H4 (cell line): Measurements from ENCODE around the gene BCL3. TPM values are rescaled to one million over a fixed set of nuclear protein-coding genes. Genes with fewer than 3 reads are reported as not detected.

Experiments
- DNase-seq: peaks from one replicate; pipeline ENCODE4 v3.0.0-alpha.2; 2015; ENCODE audit warnings: low spot score
- total RNA-seq: library from RNA; depleted of rRNA; stranded (reverse); fragments of >200 nt; shearing (Covaris generic); gene quantifications from 2 replicates; pipeline ENCODE4 v1.2.3, GENCODE V29; 2014; rRNA removed

The BCL3 gene
- total RNA-seq, 1 experiment from 2014 or later, result 7.8 TPM

DNA sequence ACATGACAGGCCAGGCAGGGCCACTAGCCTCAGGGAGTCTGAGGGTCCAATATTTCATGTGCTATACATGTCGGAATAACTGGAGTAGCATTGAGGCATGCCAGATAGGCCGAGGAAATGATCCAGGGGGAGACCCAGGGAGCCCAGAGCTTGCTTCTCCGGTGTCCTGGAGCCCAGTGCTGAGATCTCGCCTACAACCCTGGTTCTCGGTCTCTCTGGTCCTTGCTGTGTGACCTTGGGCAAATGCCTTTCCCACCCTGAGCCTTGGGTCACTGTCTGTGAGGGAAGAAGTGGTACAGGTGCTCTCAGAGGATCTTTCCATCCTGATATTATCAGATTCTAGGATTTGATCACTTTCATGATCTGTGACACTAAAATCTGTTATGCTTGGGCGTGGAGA lies 40.5 kb downstream of the BCL3 start:
- no peak for DNase-seq

DNA sequence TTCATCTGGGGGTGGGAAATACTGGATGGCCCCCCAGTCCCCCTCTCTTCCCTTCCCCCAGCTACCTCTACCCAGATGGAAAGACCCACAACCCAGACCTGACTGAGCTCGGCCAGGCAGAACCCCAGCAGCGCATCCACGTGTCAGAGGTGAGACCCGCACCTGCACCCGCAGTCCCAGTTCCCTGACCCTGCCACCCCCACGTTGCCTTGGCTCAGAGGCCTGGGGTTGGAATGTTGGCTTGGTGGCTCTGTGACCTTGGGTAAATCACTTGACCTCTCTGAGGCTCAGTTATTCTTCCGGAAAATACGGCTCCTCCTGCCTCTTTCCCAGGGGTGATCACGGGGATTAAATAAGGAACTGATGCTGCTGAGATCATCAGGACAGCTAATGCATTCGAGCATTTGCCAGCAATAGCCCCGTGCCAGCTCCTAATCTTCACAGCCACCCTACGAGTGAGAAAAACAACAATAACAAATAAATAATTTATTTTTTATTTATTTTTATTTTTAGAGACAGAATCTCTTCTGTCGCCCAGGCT lies 41.5 kb downstream of the BCL3 start:
- no peak for DNase-seq

DNA sequence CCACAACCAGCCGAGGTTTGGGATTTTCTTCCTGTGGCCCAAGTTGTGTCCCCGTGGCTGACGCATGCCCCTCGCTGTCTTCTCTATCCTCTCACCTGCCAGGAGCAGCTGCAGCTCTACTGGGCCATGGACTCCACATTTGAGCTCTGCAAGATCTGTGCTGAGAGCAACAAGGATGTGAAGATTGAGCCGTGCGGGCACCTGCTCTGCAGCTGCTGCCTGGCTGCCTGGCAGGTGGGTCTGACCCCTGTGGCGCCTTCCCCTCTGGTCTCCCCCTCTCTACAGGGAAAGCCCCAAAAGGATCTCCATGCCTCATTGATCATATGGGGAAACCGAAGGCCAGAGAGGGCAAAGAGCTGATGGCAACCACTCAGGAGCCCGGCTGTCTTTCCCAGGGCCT lies 43.8 kb downstream of the BCL3 start:
- DNase-seq, result no peak

DNA sequence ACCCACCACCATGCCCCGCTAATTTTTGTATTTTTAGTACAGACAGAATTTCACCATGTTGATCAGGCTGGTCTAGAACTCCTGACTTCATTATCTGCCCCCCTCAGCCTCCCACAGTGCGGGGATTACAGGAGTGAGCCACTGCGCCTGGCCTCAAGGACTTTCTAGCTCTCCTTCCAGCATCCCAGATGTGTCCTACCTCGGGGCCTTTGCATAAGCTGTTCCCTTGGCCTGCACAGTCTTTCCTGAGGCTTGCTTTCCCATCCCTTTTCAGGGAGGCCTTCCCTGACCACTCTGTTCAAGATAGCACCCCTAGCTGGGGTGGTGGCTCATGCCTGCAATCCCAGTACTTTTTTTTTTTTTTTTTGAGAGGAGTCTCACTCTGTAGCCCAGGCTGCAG lies 46.1 kb downstream of the BCL3 start:
- no peak for DNase-seq

- DNase-seq, result no peak
Observed at GRCh38 chr19:44795398-44795987, 47.0 kb downstream of the BCL3 start.

DNA sequence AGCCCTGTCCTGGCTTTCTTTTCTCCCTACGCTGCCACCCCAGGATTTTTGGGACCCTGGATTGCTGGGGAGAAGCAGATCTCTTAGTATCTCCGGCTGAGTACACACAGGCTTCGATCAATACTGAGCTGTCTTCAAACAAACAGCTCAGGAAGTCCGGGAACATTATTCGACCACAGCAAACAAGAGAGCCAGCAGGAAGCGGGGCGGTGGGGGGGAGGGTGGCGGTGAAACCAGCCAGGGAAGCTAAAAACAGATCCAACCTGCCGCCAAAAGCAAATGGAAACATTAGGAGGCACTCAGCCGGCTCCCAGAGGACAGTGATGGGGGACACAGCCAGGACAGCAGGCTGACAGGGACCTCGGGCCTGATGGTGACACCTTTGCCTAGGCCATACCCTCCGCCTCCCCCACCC lies 48.2 kb downstream of the BCL3 start:
- DNase-seq, result no peak

DNA sequence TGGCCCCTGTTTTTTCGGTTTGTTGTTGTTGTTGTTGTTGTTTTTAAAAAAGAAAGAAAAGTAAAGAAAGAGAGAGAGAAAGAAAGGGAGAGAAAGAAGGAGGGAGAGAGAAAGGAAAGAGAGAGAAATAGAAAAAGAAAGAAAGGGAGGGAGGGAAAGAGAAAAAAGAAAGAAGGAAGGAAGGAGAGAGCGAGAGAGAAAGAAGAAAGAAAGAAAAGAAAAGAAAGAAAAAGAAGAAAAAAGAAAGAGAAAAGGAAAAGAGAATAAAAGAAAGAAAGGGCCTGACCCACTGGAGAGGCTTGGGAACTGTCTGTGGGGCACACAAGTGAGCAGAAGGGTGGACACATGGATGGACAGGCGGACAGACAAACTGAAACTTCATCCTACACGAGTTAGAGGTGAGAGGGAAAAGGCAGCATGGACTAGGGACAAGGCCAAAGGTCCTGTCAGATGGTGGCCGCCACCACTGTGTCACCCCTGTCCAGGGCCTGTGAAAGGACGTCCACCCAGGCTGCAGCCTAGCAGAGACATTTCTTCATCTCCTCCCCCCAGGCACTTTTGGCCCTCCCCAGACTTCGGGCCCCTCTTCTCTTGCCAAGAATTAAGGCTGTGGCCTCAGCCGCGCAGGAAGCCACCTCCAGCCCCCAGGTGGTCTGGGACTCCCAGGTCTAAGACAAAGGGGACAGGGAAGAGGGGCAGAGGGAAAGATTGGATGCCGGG lies 51.3 kb downstream of the BCL3 start:
- no peak for DNase-seq

DNA sequence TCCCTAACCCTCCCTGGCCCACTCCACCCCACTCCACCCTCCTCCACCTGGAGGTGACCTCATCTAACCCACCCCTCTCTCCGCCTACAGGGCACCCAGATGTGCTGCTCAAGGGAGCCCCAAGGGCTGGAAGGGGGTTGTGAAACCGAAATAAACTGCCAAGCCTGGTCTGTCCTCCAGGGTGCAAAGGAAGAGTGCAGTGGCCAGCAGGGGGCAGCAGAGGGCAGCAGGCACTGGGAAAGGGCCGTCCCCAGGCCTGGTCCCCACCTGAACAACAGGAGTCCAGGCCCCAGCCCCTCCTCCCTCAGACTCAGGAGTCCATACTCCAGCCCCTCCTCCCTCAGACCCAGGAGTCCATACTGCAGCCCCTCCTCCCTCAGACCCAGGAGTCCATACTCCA lies 52.0 kb downstream of the BCL3 start:
- DNase-seq, result peak; percentile 55

DNA sequence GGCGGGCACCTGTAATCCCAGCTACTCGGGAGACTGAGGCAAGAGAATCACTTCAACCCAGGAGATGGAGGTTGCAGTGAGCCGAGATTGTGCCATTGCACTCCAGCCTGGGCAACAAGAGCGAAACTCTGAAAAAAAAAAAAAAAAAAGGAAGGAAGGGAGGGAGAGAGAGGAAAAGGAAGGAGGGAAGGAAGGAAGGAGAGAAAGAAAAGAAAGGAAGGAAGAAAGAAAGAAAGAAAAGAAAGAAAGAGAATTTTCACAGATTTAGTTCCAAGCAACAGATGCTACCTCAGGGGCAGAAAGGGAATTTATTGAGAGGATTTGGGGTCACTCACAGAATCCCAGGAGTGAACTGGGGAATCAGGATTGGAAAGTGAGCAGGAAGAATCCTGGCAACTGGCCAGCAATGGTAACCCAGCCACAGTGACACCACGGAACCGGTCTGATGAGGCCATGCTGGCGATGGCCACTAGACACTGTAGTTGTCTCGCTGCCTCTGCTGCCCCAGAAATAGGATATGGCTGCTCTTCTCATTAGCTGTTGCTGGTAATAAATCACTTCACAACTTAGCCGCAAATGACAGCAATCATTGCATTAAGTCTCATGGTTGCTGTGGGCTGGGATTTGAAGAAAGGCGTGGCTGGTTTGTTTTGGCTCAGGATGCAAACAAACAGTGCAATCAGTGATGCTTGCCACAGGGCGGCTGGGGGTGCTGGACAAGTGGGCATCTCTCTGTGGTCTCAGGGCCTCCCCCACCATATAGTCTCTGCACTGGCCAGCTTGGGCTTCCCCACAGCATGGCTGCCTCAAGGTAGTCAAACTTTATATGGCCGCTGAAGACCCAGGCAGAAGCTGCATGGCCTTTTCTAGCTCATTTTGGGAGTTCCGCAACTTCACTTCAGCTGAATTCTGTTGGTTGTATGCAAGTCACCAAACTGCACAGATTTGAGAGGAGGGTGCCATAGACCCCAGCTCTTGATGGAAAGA lies 55.2 kb downstream of the BCL3 start:
- no peak for DNase-seq

- DNase-seq, result no peak
Observed at GRCh38 chr19:44806291-44806690, 57.8 kb downstream of the BCL3 start.

- no peak for DNase-seq
Observed at GRCh38 chr19:44807162-44807561, 58.7 kb downstream of the BCL3 start.

DNA sequence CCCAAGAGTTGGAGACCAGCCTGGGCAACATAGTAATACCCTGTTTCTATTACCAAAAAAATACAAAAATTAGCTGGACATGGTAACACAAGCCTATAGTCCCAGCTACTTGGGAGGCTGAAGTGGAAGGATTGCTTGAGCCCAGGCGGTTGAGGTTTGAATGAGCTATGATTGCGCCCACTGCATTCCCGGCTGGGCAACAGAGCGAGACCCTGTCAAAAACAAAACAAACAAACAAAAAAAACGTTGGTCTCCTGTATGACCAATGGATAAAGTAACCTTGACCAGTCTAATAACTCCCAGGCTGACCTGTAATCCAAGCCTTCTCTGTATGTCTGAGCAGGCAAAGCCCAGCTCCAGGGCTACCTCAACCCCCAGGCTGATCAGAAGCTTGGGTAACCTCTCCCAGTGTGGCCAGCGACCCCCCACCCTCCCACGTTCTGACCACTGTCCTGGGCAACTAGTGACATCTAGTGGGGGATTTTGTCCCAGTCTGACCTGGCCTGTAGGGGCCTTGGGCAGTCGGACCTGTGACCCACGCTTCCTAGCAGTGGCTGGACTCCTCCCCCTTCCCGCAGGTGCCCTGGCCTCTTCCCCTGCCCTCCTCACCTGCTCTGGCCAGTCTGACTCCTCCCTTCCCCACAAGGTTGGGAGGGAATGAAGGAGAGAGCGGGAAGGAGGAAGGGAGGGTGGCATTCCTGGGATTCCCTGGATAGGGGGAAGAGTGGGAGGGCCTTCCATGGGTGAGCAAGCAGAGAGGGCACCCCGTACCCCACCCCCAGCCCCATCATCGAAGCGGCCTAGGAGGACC lies 59.3 kb downstream of the BCL3 start:
- peak; percentile 18 for DNase-seq

DNA sequence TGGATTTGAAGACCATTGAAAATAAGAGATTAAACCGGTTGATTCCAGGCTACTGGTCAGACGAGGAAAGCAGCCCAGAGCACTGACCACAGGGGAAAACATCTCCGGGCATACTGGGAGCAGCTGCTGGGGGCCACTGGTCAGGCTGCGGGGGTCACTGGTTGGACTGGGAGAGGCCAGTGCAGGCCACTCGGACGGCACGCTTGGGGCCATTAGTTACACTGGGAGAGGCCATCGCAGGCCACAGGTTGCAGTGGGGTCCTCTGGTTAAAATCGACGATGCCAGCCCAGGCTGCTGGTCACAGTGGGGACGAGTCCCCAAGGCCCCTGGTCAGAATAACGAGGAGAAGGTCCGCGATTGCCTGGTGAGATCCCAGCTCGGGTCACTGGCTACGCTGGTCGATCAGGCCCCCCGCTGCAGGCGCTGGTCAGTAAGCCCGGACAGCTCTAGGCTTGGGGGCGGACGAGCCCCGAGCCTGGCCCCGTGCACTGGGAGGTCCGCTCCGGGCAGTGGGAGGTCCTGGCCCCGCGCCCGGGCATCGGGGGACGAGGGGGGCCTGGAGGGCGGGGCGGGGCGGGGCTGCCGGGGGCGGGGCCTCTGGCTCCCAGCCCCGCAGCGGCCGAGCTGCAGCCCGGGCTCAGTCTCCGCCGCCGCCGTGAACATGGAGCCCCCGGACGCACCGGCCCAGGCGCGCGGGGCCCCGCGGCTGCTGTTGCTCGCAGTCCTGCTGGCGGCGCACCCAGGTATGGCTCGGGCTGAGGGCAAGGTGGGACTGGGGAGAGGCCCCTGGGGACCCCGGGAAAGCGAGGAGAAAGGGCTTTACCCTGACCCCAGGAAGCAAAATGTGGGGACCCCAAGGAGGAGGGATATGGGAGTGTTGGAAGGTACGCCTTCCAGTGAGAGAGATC lies 60.2 kb downstream of the BCL3 start, which contains the start of gene BCAM:
Gene BCAM (plus strand): TSS at position 641 of the 909 bp plus-strand sequence. CDS start 22 bp downstream, at position 663.
- DNase-seq, result no peak

Other genes starting within 250 kb of the BCL3 start
- gene ZNF180, start 248.2 kb upstream of the BCL3 start, total RNA-seq, result 5.8 and 7.6 TPM in 2 replicates
- not detected in 2 replicates for gene CEACAM20, start 219.0 kb upstream of the BCL3 start, total RNA-seq
- not detected in 2 replicates for gene IGSF23, start 135.1 kb upstream of the BCL3 start, total RNA-seq
- 41.9 and 46.0 TPM in 2 replicates for gene PVR, start 104.8 kb upstream of the BCL3 start, total RNA-seq
- 0.23 and 1.0 TPM in 2 replicates for gene CEACAM19, start 77.2 kb upstream of the BCL3 start, total RNA-seq
- not detected in 2 replicates for gene CEACAM16, start 49.6 kb upstream of the BCL3 start, total RNA-seq
- not detected in 2 replicates for gene CBLC, start 29.2 kb downstream of the BCL3 start, total RNA-seq
- gene BCAM, start 60.4 kb downstream of the BCL3 start, total RNA-seq, result 5.8 and 6.2 TPM in 2 replicates
- gene NECTIN2, start 97.6 kb downstream of the BCL3 start, total RNA-seq, result 42.0 and 43.3 TPM in 2 replicates
- 59.0 and 68.6 TPM in 2 replicates for gene TOMM40, start 142.5 kb downstream of the BCL3 start, total RNA-seq
- 0.33 and 0.75 TPM in 2 replicates for gene APOE, start 157.1 kb downstream of the BCL3 start, total RNA-seq
- gene APOC1, start 165.9 kb downstream of the BCL3 start, total RNA-seq, result not detected in 2 replicates
- not detected in 2 replicates for gene APOC4, start 193.5 kb downstream of the BCL3 start, total RNA-seq
- gene APOC2, start 197.3 kb downstream of the BCL3 start, total RNA-seq, result not detected in 2 replicates
- gene CLPTM1, start 206.7 kb downstream of the BCL3 start, total RNA-seq, result 12.9 and 17.4 TPM in 2 replicates